Tibial nerve (tissue), 4 donors: ENCODE measurements around the gene GPX6. TPM values are rescaled to one million over a fixed set of nuclear protein-coding genes. Genes with fewer than 3 reads are reported as not detected.
"Not testable (repeated sequence)": the region's sequence is repeated elsewhere in the genome, so short reads cannot be mapped to it uniquely, and the experiment has no call there.

Experiments used
- DNase-seq, 2 donors: peaks; one replicate each; pipeline ENCODE4 v3.0.0-alpha.2; 2019; ENCODE audit warnings: low spot score in 2 of 2
- H3K27ac ChIP-seq, 4 donors: fragments of 200-600 bp; sonication (generic) in 3 of 4; one replicate each; pipeline ENCODE4 v1.5.1; 2017 to 2019; ENCODE audit warnings: mild to moderate bottlenecking in 1 of 4
- H3K27me3 ChIP-seq, 2 donors: fragments of 200-600 bp; sonication (generic) in 1 of 2; one replicate each; pipeline versions ENCODE4 v1.5.1 to v1.6.0; 2017 to 2019
- H3K36me3 ChIP-seq, 3 donors: fragments of 200-600 bp; sonication (generic); one replicate each; pipeline ENCODE4 v1.5.1; 2018 to 2019
- H3K4me1 ChIP-seq, 4 donors: fragments of 200-600 bp; sonication (generic) in 3 of 4; one replicate each; pipeline ENCODE4 v1.5.1; 2017 to 2019
- H3K4me3 ChIP-seq, 4 donors: fragments of 200-600 bp; sonication (generic) in 3 of 4; one replicate each; pipeline ENCODE4 v1.5.1; 2017 to 2019; ENCODE audit warnings: mild to moderate bottlenecking in 1 of 4, moderate library complexity in 1 of 4
- H3K9me3 ChIP-seq, 4 donors: fragments of 200-600 bp; sonication (generic) in 3 of 4; one replicate each; pipeline ENCODE4 v1.5.1; 2017 to 2019
- CTCF ChIP-seq, 5 experiments: fragments of 200-600 bp in 3 of 5; fragments of 450-650 bp in 2 of 5; sonication (generic) in 3 of 5; IDR thresholded peaks; one replicate each; pipeline ENCODE4 v1.5.1; 2016 to 2019; ENCODE audit warnings: antibody characterized with exemption in 5 of 5, mild to moderate bottlenecking in 3 of 5, moderate library complexity in 2 of 5
- EP300 ChIP-seq, 2 donors: sonication (generic); formaldehyde crosslinking; IDR thresholded peaks; one replicate each; pipeline ENCODE4 v1.6.1; 2017; ENCODE audit warnings: antibody characterized with exemption in 2 of 2, mild to moderate bottlenecking in 1 of 2
- POLR2A ChIP-seq, 2 donors: fragments of 450-650 bp; IDR thresholded peaks; one replicate each; pipeline ENCODE4 v1.6.1; 2017; ENCODE audit warnings: antibody characterized with exemption in 2 of 2, mild to moderate bottlenecking in 2 of 2, moderate library complexity in 2 of 2
- WGBS, 2 donors: methylation state at CpG; one replicate each; pipeline ENCODE4 v1.1.5; 2018; 5-methylcytosine and 5-hydroxymethylcytosine counted together
- total RNA-seq, 4 donors: library from RNA; depleted of rRNA; stranded (reverse); fragments of >200 nt; gene quantifications; one replicate each; pipeline ENCODE4 v1.1.0, GENCODE V29; 2016

GPX6 gene
- total RNA-seq, 4 donors from 2014 or later, result not detected

GRCh38 chr6:28505733-28506132 lies 9.9 kb downstream of the GPX6 start:
- H3K27me3 ChIP-seq, result no peaks in the 10 kb centered on the region
- no peak overlapping the region for H3K27ac ChIP-seq
- no peaks in the 10 kb centered on the region for H3K9me3 ChIP-seq
- DNase-seq, result no peak
- TF ChIP-seq CTCF (IDR thresholded peaks at IDR 0.05) (no peak), EP300 (IDR thresholded peaks at IDR 0.05) (no peak), POLR2A (IDR thresholded peaks at IDR 0.05) (no peak)
- H3K36me3 ChIP-seq, result no peaks in the 10 kb centered on the region
- no peaks in the 10 kb centered on the region for H3K4me1 ChIP-seq
- H3K4me3 ChIP-seq, result no peak overlapping the region
- WGBS, 2 donors, result 86 to 91% methylated on average over 1 of the region's 1 CpG

- not testable (repeated sequence) for H3K27me3 ChIP-seq, H3K4me3 ChIP-seq, H3K36me3 ChIP-seq, H3K9me3 ChIP-seq, DNase-seq, H3K4me1 ChIP-seq, H3K27ac ChIP-seq
- WGBS, 2 donors, result 65 to 66% methylated on average over 7 of the region's 7 CpGs
Observed at GRCh38 chr6:28502709-28503305, 12.8 kb downstream of the GPX6 start.

- H3K36me3 ChIP-seq, DNase-seq, H3K4me1 ChIP-seq, H3K9me3 ChIP-seq, H3K27me3 ChIP-seq, H3K4me3 ChIP-seq, H3K27ac ChIP-seq: not testable (repeated sequence)
- 95 to 97% methylated on average over 16 to 32 of the region's 35 CpGs for WGBS, 2 donors
Observed at GRCh38 chr6:28502136-28502535, 13.5 kb downstream of the GPX6 start.

GRCh38 chr6:28501259-28501658 lies 14.3 kb downstream of the GPX6 start:
- no peak overlapping the region for H3K27ac ChIP-seq
- H3K27me3 ChIP-seq, result no peaks in the 10 kb centered on the region
- WGBS, 2 donors, result 87% methylated on average over 6 of the region's 6 CpGs
- DNase-seq, result no peak
- no peaks in the 10 kb centered on the region for H3K4me1 ChIP-seq
- no peak overlapping the region for H3K4me3 ChIP-seq
- H3K36me3 ChIP-seq, result no peaks in the 10 kb centered on the region
- no peaks in the 10 kb centered on the region for H3K9me3 ChIP-seq
- TF ChIP-seq POLR2A (IDR thresholded peaks at IDR 0.05) (no peak), EP300 (IDR thresholded peaks at IDR 0.05) (no peak), CTCF (IDR thresholded peaks at IDR 0.05) (no peak)

GRCh38 chr6:28497893-28498292 lies 17.7 kb downstream of the GPX6 start:
- 22 to 44% methylated on average over 3 of the region's 3 CpGs for WGBS, 2 donors
- no peaks in the 10 kb centered on the region for H3K4me1 ChIP-seq
- DNase-seq, result no peak
- H3K27me3 ChIP-seq, result no peaks in the 10 kb centered on the region
- no peak overlapping the region for H3K4me3 ChIP-seq
- H3K27ac ChIP-seq, result no peak overlapping the region
- TF ChIP-seq EP300 (IDR thresholded peaks at IDR 0.05) (no peak), CTCF (IDR thresholded peaks at IDR 0.05) (no peak), POLR2A (IDR thresholded peaks at IDR 0.05) (no peak)
- no peaks in the 10 kb centered on the region for H3K36me3 ChIP-seq
- H3K9me3 ChIP-seq, result no peaks in the 10 kb centered on the region

GRCh38 chr6:28497306-28497705 lies 18.3 kb downstream of the GPX6 start:
- Histone ChIP-seq H3K27ac (no peak overlapping the region), H3K4me1 (no peaks in the 10 kb centered on the region), H3K27me3 (no peaks in the 10 kb centered on the region), H3K4me3 (no peak overlapping the region), H3K9me3 (no peaks in the 10 kb centered on the region), H3K36me3 (no peaks in the 10 kb centered on the region)
- TF ChIP-seq CTCF (IDR thresholded peaks at IDR 0.05) (no peak), EP300 (IDR thresholded peaks at IDR 0.05) (no peak), POLR2A (IDR thresholded peaks at IDR 0.05) (no peak)
- 45 to 73% methylated on average over 1 of the region's 1 CpG for WGBS, 2 donors
- no peak for DNase-seq
